GM23338 (cell line): Measurements from ENCODE around the gene ADCY4.

Experiments used
- CTCF ChIP-seq, 2 experiments: fragments of 200-600 bp in 1 of 2; sonication (generic) in 1 of 2; conservative IDR thresholded peaks; 2 replicates each; pipeline versions ENCODE4 v1.5.1 to v1.6.1; 2016 to 2017; ENCODE audit warnings: antibody characterized with exemption in 2 of 2, low read depth in 2 of 2, mild to moderate bottlenecking in 2 of 2, moderate library complexity in 1 of 2
- EZH2 ChIP-seq: fragments of 200-600 bp; sonication (generic); IDR thresholded peaks from one replicate; pipeline ENCODE4 v1.8.0; 2017; ENCODE audit warnings: antibody characterized with exemption, mild to moderate bottlenecking, low read depth; ENCODE audit not compliant: unreplicated experiment

- TF ChIP-seq EZH2, result no peak
- no peak for TF ChIP-seq CTCF (conservative IDR thresholded peaks at IDR 0.05; ENCODE audit: low read depth in 2 of 2)
Measured at GRCh38 chr14:24367514-24368211, 32.8 kb upstream of the ADCY4 start, which contains the start of gene NFATC4.
